Left renal cortex interstitium (tissue), 4 donors: ENCODE results near the gene IRF7. TPM values are rescaled to one million over a fixed set of nuclear protein-coding genes. Genes with fewer than 3 reads are reported as not detected.

Experiments used
- DNase-seq, 4 donors: peaks; one replicate each; pipeline ENCODE4 v3.0.0-alpha.2; 2013; ENCODE audit warnings: low read depth in 4 of 4, low spot score in 2 of 4, missing footprints in 1 of 4
- polyA plus RNA-seq, 4 donors: library from polyadenylated mRNA; unstranded; fragments of 120-200 nt; gene quantifications; one replicate each; pipeline ENCODE4 v1.2.1, GENCODE V29; 2013; ENCODE audit not compliant: insufficient read length in 4 of 4

IRF7 gene
- polyA plus RNA-seq, 4 donors = 5.4 to 15.4 (median 12.5) TPM

GRCh38 chr11:623349-623869, 7.7 kb upstream of the IRF7 start:
- DNase-seq = no peak

- no peak for DNase-seq
Measured at GRCh38 chr11:621838-622237, 6.1 kb upstream of the IRF7 start.

GRCh38 chr11:620935-621814, 5.4 kb upstream of the IRF7 start:
- DNase-seq = no peak

- DNase-seq = no peak
Measured at GRCh38 chr11:620201-620600, 4.5 kb upstream of the IRF7 start.

- DNase-seq = no peak
Measured at GRCh38 chr11:619628-620050, 3.9 kb upstream of the IRF7 start.

- no peak for DNase-seq
Measured at GRCh38 chr11:618856-619627, 3.3 kb upstream of the IRF7 start.

- DNase-seq = no peak
Measured at GRCh38 chr11:617912-618682, 2.3 kb upstream of the IRF7 start.

GRCh38 chr11:617199-617911, 1.6 kb upstream of the IRF7 start:
- DNase-seq = no peak

GRCh38 chr11:616320-617198, 809 bp upstream of the IRF7 start:
- DNase-seq = no peak

- DNase-seq = no peak
Measured at GRCh38 chr11:614623-615503, 887 bp downstream of the IRF7 start.

- DNase-seq = no peak
Measured at GRCh38 chr11:614021-614622, 1.6 kb downstream of the IRF7 start.

- DNase-seq = no peak
Measured at GRCh38 chr11:613369-613968, 2.3 kb downstream of the IRF7 start.

GRCh38 chr11:612961-613300, 2.8 kb downstream of the IRF7 start:
- DNase-seq = no peak

- no peak for DNase-seq
Measured at GRCh38 chr11:612201-612960, 3.4 kb downstream of the IRF7 start.

GRCh38 chr11:611001-611996, 4.5 kb downstream of the IRF7 start:
- DNase-seq = no peak
